ENCODE measurements around the gene LCN15. TPM values are rescaled to one million over a fixed set of nuclear protein-coding genes. Genes with fewer than 3 reads are reported as not detected.

The LCN15 gene
- total RNA-seq, 1 experiment from 2014 or later: not detected

- Mint-ChIP-seq H3K27me3 (ENCODE audit: insufficient read depth, unreplicated experiment) (no peaks in the 10 kb centered on the region), H3K4me3 (ENCODE audit: unreplicated experiment) (no peak within 1 kb of the TSS), H3K4me1 (ENCODE audit: low read depth, unreplicated experiment) (no peaks in the 10 kb centered on the region), H3K36me3 (ENCODE audit: insufficient read depth, unreplicated experiment) (no peaks in the 10 kb centered on the region), H3K9me3 (ENCODE audit: unreplicated experiment) (peaks cover 28% of the 10 kb centered on the region), H3K27ac (ENCODE audit: unreplicated experiment) (no peak within 1 kb of the TSS)
- TF ChIP-seq CTCF (IDR thresholded peaks at IDR 0.05; ENCODE audit: insufficient read depth in 1 of 2, low read depth in 1 of 2, low read length in 1 of 2, severe bottlenecking in 1 of 2, unreplicated experiment in 1 of 2): no peak
- Histone ChIP-seq H3K36me3 (ENCODE audit: control insufficient read depth, insufficient read depth, low read length) (no peaks in the 10 kb centered on the region), H3K4me3 (ENCODE audit: low read depth, low read length) (no peak within 1 kb of the TSS), H3K27me3 (replicated peaks; ENCODE audit: control insufficient read depth, insufficient read depth, low read length) (no peaks in the 10 kb centered on the region), H3K9me3 (peaks cover 13% of the 10 kb centered on the region), H3K4me1 (no peaks in the 10 kb centered on the region)
- no peak for DNase-seq
- ChIA-PET CTCF (no interaction called here), POLR2A (no interaction called here)
- BruUV-seq (replicated peaks): no TSS peak
- intact Hi-C loops (cut with micrococcal nuclease; ENCODE audit: unreplicated experiment): no loop called here
Measured at GRCh38 chr9:136748201-136748600, 16.1 kb downstream of the LCN15 start, which contains the start of gene LCN6. LCN6 (minus strand) TSS chr9:136748525; CDS start chr9:136748483, 42 bp downstream.

- CTCF ChIA-PET: no interaction called here
- H3K4me1 Mint-ChIP-seq (ENCODE audit: low read depth, unreplicated experiment): no peaks in the 10 kb centered on the region
- intact Hi-C loops (cut with micrococcal nuclease; ENCODE audit: unreplicated experiment): no loop called here
Measured at GRCh38 chr9:136747161-136748060, 16.9 kb downstream of the LCN15 start.

GRCh38 chr9:136746621-136747020, 17.7 kb downstream of the LCN15 start:
- H3K9me3 Mint-ChIP-seq (ENCODE audit: unreplicated experiment): peaks cover 13% of the 10 kb centered on the region
- DNase-seq: no peak
- H3K9me3 ChIP-seq: peaks cover 2% of the 10 kb centered on the region
- no peaks in the 10 kb centered on the region for H3K36me3 ChIP-seq (ENCODE audit: control insufficient read depth, insufficient read depth, low read length)
- H3K27me3 ChIP-seq (replicated peaks; ENCODE audit: control insufficient read depth, insufficient read depth, low read length): no peaks in the 10 kb centered on the region
- no peaks in the 10 kb centered on the region for H3K36me3 Mint-ChIP-seq (ENCODE audit: insufficient read depth, unreplicated experiment)
- ChIA-PET CTCF (no interaction called here), POLR2A (no interaction called here)
- H3K4me1 ChIP-seq: no peaks in the 10 kb centered on the region
- intact Hi-C loops (cut with micrococcal nuclease; ENCODE audit: unreplicated experiment): no loop called here
- H3K4me3 ChIP-seq (ENCODE audit: low read depth, low read length): no peak overlapping the region
- no peak for TF ChIP-seq CTCF (IDR thresholded peaks at IDR 0.05; ENCODE audit: insufficient read depth in 1 of 2, low read depth in 1 of 2, low read length in 1 of 2, severe bottlenecking in 1 of 2, unreplicated experiment in 1 of 2)
- no TSS peak for BruUV-seq (replicated peaks)
- no peak overlapping the region for H3K4me3 Mint-ChIP-seq (ENCODE audit: unreplicated experiment)
- H3K4me1 Mint-ChIP-seq (ENCODE audit: low read depth, unreplicated experiment): no peaks in the 10 kb centered on the region
- no peaks in the 10 kb centered on the region for H3K27me3 Mint-ChIP-seq (ENCODE audit: insufficient read depth, unreplicated experiment)
- no peak overlapping the region for H3K27ac Mint-ChIP-seq (ENCODE audit: unreplicated experiment)

More at GRCh38 chr9:136747161-136748060, 16.9 kb downstream of the LCN15 start:
- Histone ChIP-seq H3K4me1 (no peaks in the 10 kb centered on the region), H3K9me3 (peaks cover 10% of the 10 kb centered on the region), H3K36me3 (ENCODE audit: control insufficient read depth, insufficient read depth, low read length) (no peaks in the 10 kb centered on the region), H3K27me3 (replicated peaks; ENCODE audit: control insufficient read depth, insufficient read depth, low read length) (no peaks in the 10 kb centered on the region), H3K4me3 (ENCODE audit: low read depth, low read length) (no peak overlapping the region)
- no peak overlapping the region for H3K27ac Mint-ChIP-seq (ENCODE audit: unreplicated experiment)
- no peaks in the 10 kb centered on the region for H3K27me3 Mint-ChIP-seq (ENCODE audit: insufficient read depth, unreplicated experiment)
- POLR2A ChIA-PET: no interaction called here
- H3K4me3 Mint-ChIP-seq (ENCODE audit: unreplicated experiment): no peak overlapping the region
- no TSS peak for BruUV-seq (replicated peaks)
- H3K36me3 Mint-ChIP-seq (ENCODE audit: insufficient read depth, unreplicated experiment): no peaks in the 10 kb centered on the region
- TF ChIP-seq CTCF (IDR thresholded peaks at IDR 0.05; ENCODE audit: insufficient read depth in 1 of 2, low read depth in 1 of 2, low read length in 1 of 2, severe bottlenecking in 1 of 2, unreplicated experiment in 1 of 2): no peak
- peaks cover 21% of the 10 kb centered on the region for H3K9me3 Mint-ChIP-seq (ENCODE audit: unreplicated experiment)
- DNase-seq: no peak

All from Caco-2 (cell line).